GM19438 (cell line): ENCODE results near the gene CLEC11A.
"Not testable (repeated sequence)": the region's sequence is repeated elsewhere in the genome, so short reads cannot be mapped to it uniquely, and the experiment has no call there.

Source experiments
- ATAC-seq: cut with Tn5 transposase; IDR thresholded peaks from one replicate; pipeline ENCODE4 v1.9.1; 2021; ENCODE audit warnings: low read depth; ENCODE audit not compliant: unreplicated experiment

CLEC11A gene

GRCh38 chr19:50753879-50754278 is 30.7 kb downstream of the CLEC11A start:
- ATAC-seq: no peak

GRCh38 chr19:50756244-50756643 is 33.1 kb downstream of the CLEC11A start:
- ATAC-seq: not testable (repeated sequence)

- not testable (repeated sequence) for ATAC-seq
These were observed 34.5 kb downstream of the CLEC11A start for GRCh38 chr19:50757624-50758023.

- not testable (repeated sequence) for ATAC-seq
These were observed 35.9 kb downstream of the CLEC11A start for GRCh38 chr19:50759076-50759475.

GRCh38 chr19:50759886-50760285 is 36.7 kb downstream of the CLEC11A start:
- no peak for ATAC-seq

- ATAC-seq: not testable (repeated sequence)
These were observed 38.3 kb downstream of the CLEC11A start for GRCh38 chr19:50761501-50761900.

GRCh38 chr19:50763521-50763920 is 40.4 kb downstream of the CLEC11A start:
- ATAC-seq: not testable (repeated sequence)

GRCh38 chr19:50764409-50764808 is 41.2 kb downstream of the CLEC11A start:
- ATAC-seq: no peak

- not testable (repeated sequence) for ATAC-seq
These were observed 43.6 kb downstream of the CLEC11A start for GRCh38 chr19:50766746-50767145.

GRCh38 chr19:50767263-50767662 is 44.1 kb downstream of the CLEC11A start:
- not testable (repeated sequence) for ATAC-seq

GRCh38 chr19:50768277-50768676 is 45.1 kb downstream of the CLEC11A start:
- ATAC-seq: no peak

GRCh38 chr19:50770164-50770563 is 47.0 kb downstream of the CLEC11A start, which contains the start of gene GPR32:
Gene GPR32, plus strand, starts transcription at chr19:50770464. Its CDS starts 137 bp downstream, at chr19:50770601.
- not testable (repeated sequence) for ATAC-seq

GRCh38 chr19:50770888-50771287 is 47.7 kb downstream of the CLEC11A start:
- ATAC-seq: no peak

GRCh38 chr19:50772476-50772875 is 49.3 kb downstream of the CLEC11A start:
- no peak for ATAC-seq

GRCh38 chr19:50772912-50773311 is 49.7 kb downstream of the CLEC11A start:
- ATAC-seq: not testable (repeated sequence)

- ATAC-seq: not testable (repeated sequence)
These were observed 50.3 kb downstream of the CLEC11A start for GRCh38 chr19:50773454-50773853.
